Fibroblast of pulmonary artery (primary cell): ENCODE measurements around the gene NPHS1.
"Not testable (repeated sequence)": the region's sequence is repeated elsewhere in the genome, so short reads cannot be mapped to it uniquely, and the experiment has no call there.

Experiments used
- DNase-seq: peaks from one replicate; pipeline ENCODE4 v3.0.0-alpha.2; 2010; ENCODE audit warnings: low read depth
- H3K4me3 ChIP-seq: replicated peaks from 2 replicates; pipeline ENCODE4 v1.5.1; 2011; ENCODE audit warnings: low read depth, mild to moderate bottlenecking, control low read depth, low read length, moderate library complexity
- CTCF ChIP-seq: IDR thresholded peaks from 2 replicates; pipeline ENCODE4 v1.5.1; 2011; ENCODE audit warnings: mild to moderate bottlenecking, control low read depth, low read length, inconsistent platforms; ENCODE audit errors: missing control alignments

NPHS1 gene

GRCh38 chr19:35797663-35798062, 54.6 kb downstream of the NPHS1 start:
- H3K4me3 ChIP-seq, result no peak overlapping the region
- DNase-seq, result no peak
- no peak for TF ChIP-seq CTCF

DNA sequence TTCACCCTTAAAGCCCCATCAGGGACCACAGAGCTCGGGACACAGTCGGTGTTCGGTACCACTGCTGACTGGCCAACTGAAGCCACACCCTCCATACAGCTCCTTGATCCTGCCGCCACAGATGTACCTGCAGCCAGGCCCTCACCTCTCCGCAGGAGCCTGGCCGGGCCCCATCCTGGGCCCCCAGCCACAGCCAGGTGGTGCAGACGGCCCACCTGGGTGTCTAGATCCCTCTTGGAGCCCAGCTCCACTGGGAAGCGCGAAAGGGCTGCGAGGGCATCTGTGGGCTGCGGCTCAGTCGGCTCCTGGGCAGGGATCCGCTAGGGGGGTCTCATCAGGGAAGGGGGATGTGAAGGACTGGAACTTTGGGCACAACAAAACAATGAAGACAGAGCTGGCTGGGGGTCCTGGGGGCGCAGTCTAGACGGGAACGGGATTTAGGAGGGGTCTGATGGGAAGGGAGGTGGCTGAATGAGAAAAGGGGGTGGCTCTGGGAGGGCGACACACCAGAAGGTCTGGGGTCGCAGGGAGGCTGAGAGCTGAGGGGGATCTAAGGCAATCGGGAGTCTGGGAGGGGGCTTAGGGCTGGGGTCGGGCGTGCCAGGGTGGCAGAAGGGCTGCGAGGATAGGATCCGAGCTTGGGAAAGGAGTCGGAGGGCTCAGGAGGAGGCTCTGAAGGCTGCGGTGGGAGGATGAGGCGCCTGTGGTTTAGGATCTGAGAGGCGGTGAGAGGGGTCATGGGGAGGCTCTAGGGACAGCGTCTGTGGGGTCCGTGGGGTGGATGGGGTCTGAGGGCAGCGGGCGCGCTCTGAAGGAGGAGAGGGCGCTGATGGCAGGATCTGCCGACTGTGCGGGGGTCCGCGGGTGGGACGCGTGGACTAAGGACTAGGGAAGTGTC, 55.4 kb downstream of the NPHS1 start:
- DNase-seq, result no peak
- no peak for TF ChIP-seq CTCF
- no peak overlapping the region for H3K4me3 ChIP-seq

- not testable (repeated sequence) for H3K4me3 ChIP-seq, DNase-seq
These were observed 56.7 kb downstream of the NPHS1 start for GRCh38 chr19:35795564-35795963.

DNA sequence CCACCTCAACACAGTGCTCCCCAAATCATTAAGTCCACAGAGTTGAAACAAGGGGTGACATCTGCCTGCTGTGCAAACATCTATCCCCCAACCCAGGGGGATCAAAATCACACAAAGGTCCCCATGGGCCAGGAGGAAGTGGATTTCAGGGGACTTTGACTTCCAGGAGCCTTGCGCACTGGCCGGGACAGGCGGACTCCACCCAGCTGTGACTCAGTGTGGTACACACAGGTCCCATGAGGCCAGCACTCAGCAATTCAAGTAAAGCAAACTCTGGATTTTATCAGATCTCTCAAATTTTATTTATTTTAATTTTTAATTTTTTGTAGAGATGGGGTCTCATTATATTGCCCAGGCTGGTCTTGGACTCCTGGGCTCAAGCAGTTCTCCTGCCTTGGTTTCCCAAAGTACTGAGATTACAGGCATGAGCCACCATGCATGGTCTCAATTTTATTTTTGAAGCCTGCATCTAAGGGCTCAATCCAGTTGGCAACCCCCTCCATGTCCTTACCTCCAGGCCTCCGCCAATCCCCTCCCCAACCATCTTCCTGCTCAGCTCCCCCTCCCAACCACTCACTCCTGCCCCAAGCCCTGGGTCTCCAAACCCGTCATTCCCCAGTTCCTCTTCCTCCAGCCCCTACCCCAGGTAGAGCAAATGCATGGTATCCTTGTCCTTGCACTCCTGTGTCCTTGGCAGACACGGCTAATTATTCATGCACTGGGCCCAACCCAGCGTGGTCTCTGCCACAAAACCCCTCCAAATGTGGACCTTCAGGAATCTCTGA, 58.7 kb downstream of the NPHS1 start:
- peak; percentile 15 for DNase-seq
- no peak for TF ChIP-seq CTCF
- no peak overlapping the region for H3K4me3 ChIP-seq

GRCh38 chr19:35792888-35793287, 59.4 kb downstream of the NPHS1 start:
- H3K4me3 ChIP-seq, result no peak overlapping the region
- no peak for DNase-seq
- no peak for TF ChIP-seq CTCF

DNA sequence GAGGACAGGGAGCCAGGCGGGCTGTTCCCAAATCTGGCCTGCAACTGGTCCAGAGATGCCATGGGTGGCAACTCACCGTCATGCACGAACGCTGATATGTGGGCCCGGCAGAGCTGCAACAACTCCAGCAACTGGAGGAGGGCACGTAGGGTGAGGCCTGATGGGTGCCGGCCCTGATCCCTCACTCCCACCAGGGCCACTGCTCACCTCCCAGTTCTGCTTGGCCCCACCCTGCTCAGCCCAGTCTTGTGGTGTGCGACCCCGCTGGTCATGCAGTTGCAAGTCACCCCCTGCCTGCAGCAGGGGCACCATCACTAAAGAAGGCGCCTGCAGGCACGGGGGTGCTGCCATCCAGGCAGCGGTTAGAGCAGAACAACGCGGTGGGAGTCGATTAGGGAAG, 60.0 kb downstream of the NPHS1 start:
- TF ChIP-seq CTCF, result no peak
- DNase-seq, result no peak
- no peak overlapping the region for H3K4me3 ChIP-seq

GRCh38 chr19:35791814-35792279, 60.5 kb downstream of the NPHS1 start:
- no peak overlapping the region for H3K4me3 ChIP-seq
- DNase-seq, result no peak
- TF ChIP-seq CTCF, result no peak
